Gastrocnemius medialis (tissue), 4 donors: Measurements from ENCODE around the gene C11orf24. TPM values are rescaled to one million over a fixed set of nuclear protein-coding genes. Genes with fewer than 3 reads are reported as not detected.

Experiments used
- ATAC-seq, 2 donors: fragments of 150-250 bp; one replicate each; pipeline ENCODE4 v1.9.1; 2016
- DNase-seq, 2 donors: peaks; one replicate each; pipeline ENCODE4 v3.0.0-alpha.2; 2019
- H3K27ac ChIP-seq, 4 donors: fragments of 200-600 bp; sonication (generic); 1 replicate in 1 of 4; 2 replicates in 3 of 4; pipeline ENCODE4 v1.5.1; 2016 to 2018; ENCODE audit warnings: mild to moderate bottlenecking in 2 of 4, moderate library complexity in 1 of 4
- H3K27me3 ChIP-seq, 3 donors: fragments of 200-600 bp; sonication (generic) in 2 of 3; 1 replicate in 1 of 3; 2 replicates in 2 of 3; pipeline versions ENCODE4 v1.5.1 to v1.6.0; 2016 to 2019; ENCODE audit warnings: mild to moderate bottlenecking in 1 of 3, moderate library complexity in 1 of 3
- H3K36me3 ChIP-seq, 2 donors: fragments of 200-600 bp; sonication (generic) in 1 of 2; one replicate each; pipeline ENCODE4 v1.5.1; 2017 to 2018
- H3K4me1 ChIP-seq, 2 donors: fragments of 200-600 bp; sonication (generic) in 1 of 2; one replicate each; pipeline ENCODE4 v1.5.1; 2016 to 2017; ENCODE audit warnings: mild to moderate bottlenecking in 2 of 2
- H3K4me3 ChIP-seq, 4 donors: fragments of 200-600 bp; sonication (generic) in 3 of 4; 1 replicate in 1 of 4; 2 replicates in 3 of 4; pipeline ENCODE4 v1.5.1; 2016 to 2019; ENCODE audit warnings: mild to moderate bottlenecking in 2 of 4
- H3K9me3 ChIP-seq, 3 donors: fragments of 200-600 bp; sonication (generic) in 2 of 3; 1 replicate in 1 of 3; 2 replicates in 2 of 3; pipeline ENCODE4 v1.5.1; 2016 to 2019
- POLR2A ChIP-seq, 2 donors: fragments of 450-650 bp; IDR thresholded peaks; one replicate each; pipeline ENCODE4 v1.6.1; 2017; ENCODE audit warnings: antibody characterized with exemption in 2 of 2, mild to moderate bottlenecking in 2 of 2, moderate library complexity in 2 of 2
- in situ Hi-C, 4 donors: fragments of 200-750 bp; cut with MboI; loops; one replicate each; pipeline versions ENCODE4 v1.15.0 to v1.8.0; 2017; ENCODE audit warnings: low sequenced_read_pairs in 4 of 4
- intact Hi-C: fragments of 100-400 bp; cut with DNase I; formaldehyde crosslinking; loops from one replicate; pipeline ENCODE4 v1.15.1; 2023; ENCODE audit warnings: low total_unique reads
- total RNA-seq, 4 donors: library from RNA; depleted of rRNA; stranded (reverse); fragments of >200 nt; gene quantifications; one replicate each; pipeline versions ENCODE4 v1.1.0 to v1.2.3, GENCODE V29; 2016
- TF ChIP-seq, protein P1 (sequence below), 5 experiments: fragments of 450-650 bp in 3 of 5; fragments of 200-600 bp in 2 of 5; sonication (generic) in 2 of 5; IDR thresholded peaks in 4 of 5; conservative IDR thresholded peaks in 1 of 5; 1 replicate in 4 of 5; 2 replicates in 1 of 5; pipeline ENCODE4 v1.5.1; 2016 to 2019; ENCODE audit warnings: antibody characterized with exemption in 5 of 5, mild to moderate bottlenecking in 3 of 5, moderate library complexity in 3 of 5

C11orf24 gene
- total RNA-seq, result 10 to 100 TPM in 2 of 4 donors, 1 to 10 TPM in 2; 8.1 to 19.3 (median 10.6) TPM

DNA sequence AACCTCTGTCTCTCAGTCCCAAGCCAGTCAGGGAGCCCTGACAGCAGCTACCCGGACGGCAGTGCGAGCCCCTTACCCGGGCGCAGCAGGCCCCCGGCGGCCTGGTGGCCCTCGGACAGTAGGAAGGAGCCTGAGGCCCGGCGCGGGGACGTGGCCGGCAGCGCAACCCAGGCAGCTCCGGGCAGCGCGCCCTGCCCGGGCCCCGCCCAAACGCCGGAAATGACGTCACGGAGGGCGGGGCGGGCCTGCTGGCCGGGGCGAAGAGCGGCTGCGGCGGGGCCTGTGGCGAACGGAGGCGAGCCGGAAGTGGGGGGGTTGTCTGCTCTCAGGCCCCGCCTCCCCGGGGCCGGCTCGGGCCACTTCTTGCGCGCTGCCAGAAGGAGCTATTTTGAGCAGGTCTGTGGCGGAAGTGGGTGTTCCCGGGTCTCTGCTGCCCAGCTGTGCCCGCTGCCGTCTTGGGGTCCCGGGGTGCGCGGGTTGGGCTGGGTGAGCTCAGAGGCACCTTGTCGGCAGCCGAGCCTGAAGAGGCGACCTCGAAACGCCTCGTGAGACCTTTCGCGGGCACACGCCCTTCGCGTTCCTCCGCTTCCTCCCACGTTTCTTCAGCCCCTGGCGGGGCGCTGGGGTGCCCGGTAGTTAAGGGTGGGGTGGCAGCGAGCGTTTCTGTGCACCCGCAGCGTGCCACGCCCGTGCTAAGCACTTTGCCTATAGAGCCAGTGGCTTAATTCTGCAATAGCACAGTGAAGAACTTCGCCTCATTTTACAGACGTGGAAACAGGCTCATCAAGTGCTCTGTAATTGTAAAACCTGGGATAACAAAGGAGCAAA is at the start of gene C11orf24:
TSS of gene C11orf24 (minus strand) at position 193 of the 828 bp plus-strand sequence. CDS start 8,206 bp downstream, outside the sequence.
- ATAC-seq (peak; percentile 92 to 94), DNase-seq (peak; percentile 92 to 94)
- Histone ChIP-seq H3K4me1 (peaks cover 21 to 31% of the 10 kb centered on the region in 2 donors), H3K4me3 (peak within 1 kb of the TSS; percentile 66 to 89 (median 75)), H3K27ac (peak within 1 kb of the TSS; percentile 88 to 97 (median 92)), H3K9me3 (no peaks in the 10 kb centered on the region), H3K36me3 (peaks cover 0 to 13% of the 10 kb centered on the region in 2 donors), H3K27me3 (no peaks in the 10 kb centered on the region)
- intact Hi-C loops, result loop anchor here (2.0 to 5.0 kb wide), 4 partner anchors 25 to 240 kb away; partner anchors contain the start of genes CHKA, KMT5B and NDUFS8
- peak; percentile 77 to 80 for TF ChIP-seq POLR2A (IDR thresholded peaks at IDR 0.05)
- TF ChIP-seq, protein P1, sequence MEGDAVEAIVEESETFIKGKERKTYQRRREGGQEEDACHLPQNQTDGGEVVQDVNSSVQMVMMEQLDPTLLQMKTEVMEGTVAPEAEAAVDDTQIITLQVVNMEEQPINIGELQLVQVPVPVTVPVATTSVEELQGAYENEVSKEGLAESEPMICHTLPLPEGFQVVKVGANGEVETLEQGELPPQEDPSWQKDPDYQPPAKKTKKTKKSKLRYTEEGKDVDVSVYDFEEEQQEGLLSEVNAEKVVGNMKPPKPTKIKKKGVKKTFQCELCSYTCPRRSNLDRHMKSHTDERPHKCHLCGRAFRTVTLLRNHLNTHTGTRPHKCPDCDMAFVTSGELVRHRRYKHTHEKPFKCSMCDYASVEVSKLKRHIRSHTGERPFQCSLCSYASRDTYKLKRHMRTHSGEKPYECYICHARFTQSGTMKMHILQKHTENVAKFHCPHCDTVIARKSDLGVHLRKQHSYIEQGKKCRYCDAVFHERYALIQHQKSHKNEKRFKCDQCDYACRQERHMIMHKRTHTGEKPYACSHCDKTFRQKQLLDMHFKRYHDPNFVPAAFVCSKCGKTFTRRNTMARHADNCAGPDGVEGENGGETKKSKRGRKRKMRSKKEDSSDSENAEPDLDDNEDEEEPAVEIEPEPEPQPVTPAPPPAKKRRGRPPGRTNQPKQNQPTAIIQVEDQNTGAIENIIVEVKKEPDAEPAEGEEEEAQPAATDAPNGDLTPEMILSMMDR (IDR thresholded peaks at IDR 0.05 in 4 of 5, conservative IDR thresholded peaks at IDR 0.05 in 1 of 5), result peak in 1 of 5 experiments; percentile 7
- in situ Hi-C loops, result no loop called here

DNA sequence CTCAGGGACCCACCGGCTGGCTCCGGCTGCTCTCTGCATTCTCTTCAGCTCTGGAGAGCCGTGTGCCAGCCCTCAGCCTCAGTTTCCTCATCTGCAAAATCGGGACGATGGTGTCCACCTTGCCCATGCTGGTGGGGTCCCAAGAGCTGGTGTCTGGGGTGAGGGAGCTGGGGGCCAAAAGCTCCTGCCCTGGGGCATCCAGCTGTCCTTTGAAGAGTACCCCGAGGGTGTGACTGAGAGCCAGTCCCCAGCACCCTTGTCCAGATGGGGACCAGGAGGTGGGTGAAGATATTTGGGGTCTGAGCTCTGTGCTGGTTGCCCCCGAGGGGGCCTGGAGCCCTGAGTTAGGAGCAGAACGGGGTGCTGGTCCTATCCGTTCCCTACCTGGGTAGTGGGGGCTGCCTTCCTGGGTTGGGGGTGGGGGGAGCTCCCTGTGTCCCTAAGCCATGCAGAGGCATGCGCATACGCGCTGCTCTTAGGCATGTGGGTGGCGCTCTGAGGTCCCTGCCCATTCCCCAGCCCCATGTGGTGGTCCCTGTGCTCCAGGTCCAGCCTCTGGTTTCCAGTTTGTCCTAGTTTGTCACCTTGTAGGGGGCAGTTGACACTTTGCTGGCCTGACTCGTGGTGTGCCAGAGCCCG is 45.5 kb upstream of the C11orf24 start:
- Histone ChIP-seq H3K9me3 (no peaks in the 10 kb centered on the region), H3K4me1 (peaks cover 28 to 57% of the 10 kb centered on the region in 2 donors), H3K27ac (peak overlapping the region in 1 of 4 donors; percentile 35), H3K27me3 (no peaks in the 10 kb centered on the region), H3K4me3 (no peak overlapping the region), H3K36me3 (no peaks in the 10 kb centered on the region)
- ATAC-seq, result no peak
- in situ Hi-C loops, result loop anchor here in 1 of 4 donors (25.0 kb wide), 1 partner anchor 120 kb away; no protein-coding TSS in a partner anchor
- no peak for DNase-seq
- no peak for TF ChIP-seq POLR2A (IDR thresholded peaks at IDR 0.05)
- TF ChIP-seq, protein P1 (IDR thresholded peaks at IDR 0.05 in 4 of 5, conservative IDR thresholded peaks at IDR 0.05 in 1 of 5), result no peak
- intact Hi-C loops, result no loop called here

DNA sequence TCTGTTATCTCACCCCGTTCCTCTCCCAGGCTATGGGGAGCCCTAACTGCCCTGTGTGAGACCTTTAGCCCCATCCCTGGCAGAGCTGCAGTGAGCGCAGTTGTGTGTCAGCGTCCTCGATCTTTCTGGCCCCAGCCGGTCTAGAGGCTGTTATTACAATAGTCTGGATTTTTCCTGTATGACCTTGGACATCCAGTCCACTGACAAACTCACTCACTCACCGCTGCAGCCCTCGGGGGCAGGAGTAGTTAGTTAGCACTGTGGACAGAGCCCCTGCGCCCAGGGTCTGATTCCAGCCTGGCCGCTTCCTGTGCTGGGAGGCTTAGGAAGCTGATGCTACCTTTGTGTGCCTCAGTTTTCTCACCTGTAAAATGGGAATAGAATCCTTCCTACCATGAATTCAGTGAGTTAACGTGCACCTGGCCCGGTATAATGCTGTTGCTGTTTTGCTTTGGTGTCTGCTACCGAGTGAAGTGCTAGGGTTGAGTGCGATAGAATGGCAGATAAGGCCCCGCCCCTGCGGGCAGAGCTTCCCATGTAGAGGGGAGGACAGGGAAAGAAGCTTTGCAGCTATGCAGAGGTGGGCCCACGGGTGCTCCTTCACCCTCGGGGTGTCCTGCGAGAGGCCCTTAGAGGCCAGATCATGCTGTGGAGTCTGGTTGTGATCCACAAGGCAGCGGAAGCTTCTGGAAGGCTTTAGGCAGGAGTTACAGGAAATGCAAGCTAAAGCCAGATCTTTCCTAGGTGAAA is 43.6 kb upstream of the C11orf24 start:
- Histone ChIP-seq H3K36me3 (no peaks in the 10 kb centered on the region), H3K4me1 (peaks cover 32 to 44% of the 10 kb centered on the region in 2 donors), H3K27ac (peak overlapping the region; percentile 59 to 85 (median 78)), H3K4me3 (peak overlapping the region in 2 of 4 donors; percentile 2 to 63), H3K9me3 (no peaks in the 10 kb centered on the region), H3K27me3 (no peaks in the 10 kb centered on the region)
- ATAC-seq (no peak), DNase-seq (no peak)
- TF ChIP-seq, protein P1 (IDR thresholded peaks at IDR 0.05 in 4 of 5, conservative IDR thresholded peaks at IDR 0.05 in 1 of 5), result no peak
- TF ChIP-seq POLR2A (IDR thresholded peaks at IDR 0.05), result no peak
- intact Hi-C loops (no loop called here), in situ Hi-C loops (loop anchor here in 1 of 4 donors (25.0 kb wide), 1 partner anchor 122 kb away; no protein-coding TSS in a partner anchor)
